ENCODE results near the gene PLA2R1.
"Not testable (repeated sequence)": the region's sequence is repeated elsewhere in the genome, so short reads cannot be mapped to it uniquely, and the experiment has no call there.

PLA2R1 gene

DNA sequence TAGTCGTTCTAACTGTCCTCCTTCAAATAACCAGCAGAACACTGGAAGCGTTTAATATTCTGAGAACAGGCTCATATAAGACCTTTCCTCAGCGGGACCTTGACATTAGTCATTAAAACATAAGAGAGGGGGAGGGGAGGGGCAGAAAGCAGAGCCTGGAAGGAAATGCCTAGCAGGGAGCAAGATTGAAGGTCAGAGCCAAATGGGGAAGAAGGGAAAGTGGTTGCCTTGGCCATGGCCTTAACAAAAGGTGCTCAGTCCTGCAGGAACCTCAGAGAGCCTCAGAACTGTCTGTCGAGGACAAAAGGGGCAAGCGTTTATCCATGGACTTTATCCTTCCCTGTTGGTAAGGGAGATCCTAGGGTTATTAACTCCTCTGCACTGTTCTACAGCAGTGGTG is 856 bp upstream of the PLA2R1 start:
- no peak for DNase-seq

- no peak for DNase-seq
Observed at GRCh38 chr2:160061944-160062291, 497 bp downstream of the PLA2R1 start.

DNA sequence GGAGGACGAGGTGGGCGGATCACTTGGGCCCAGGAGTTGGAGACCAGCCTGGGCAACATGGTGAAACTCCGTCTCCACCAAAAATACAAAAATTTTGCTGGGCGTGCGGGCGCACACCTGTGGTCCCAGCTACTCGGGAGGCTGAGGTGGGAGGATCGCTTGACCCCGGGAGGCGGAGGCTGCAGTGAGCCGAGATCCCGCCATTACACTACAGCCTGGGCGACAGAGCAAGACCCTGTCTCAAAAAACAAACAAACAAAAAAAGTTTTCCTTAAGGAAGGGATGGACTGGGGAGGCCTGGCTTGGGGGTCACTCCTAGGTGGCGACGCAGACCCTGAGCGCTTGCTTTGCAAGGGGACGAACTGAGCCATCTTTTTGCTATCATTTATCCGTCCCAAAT is 882 bp downstream of the PLA2R1 start:
- no peak for DNase-seq

- no peak for DNase-seq
Observed at GRCh38 chr2:160060297-160060696, 2.1 kb downstream of the PLA2R1 start.

DNA sequence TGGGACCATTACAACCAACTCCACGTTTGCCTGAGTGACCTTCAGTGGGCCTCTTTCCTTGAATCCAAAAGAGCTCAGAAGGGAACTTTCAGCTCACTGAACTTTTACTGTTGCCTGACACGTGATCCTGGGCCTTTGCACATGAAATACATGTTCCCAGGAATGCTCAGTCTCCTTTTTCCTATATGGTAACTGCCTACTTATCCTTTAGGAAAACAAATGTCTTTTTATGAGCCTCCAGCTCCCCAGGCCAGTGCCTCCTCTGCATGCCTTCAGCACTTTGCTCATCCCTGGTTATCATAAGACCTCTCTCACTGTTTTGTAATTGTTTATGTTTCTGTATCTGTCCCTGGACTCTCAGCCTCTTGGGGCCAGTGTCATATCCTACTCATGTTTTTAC is 5.1 kb downstream of the PLA2R1 start:
- DNase-seq = no peak

GRCh38 chr2:160055726-160056108 is 6.7 kb downstream of the PLA2R1 start:
- no peak for DNase-seq

- no peak for DNase-seq
Observed at GRCh38 chr2:160054984-160055725, 7.3 kb downstream of the PLA2R1 start.

GRCh38 chr2:160053946-160054345 is 8.5 kb downstream of the PLA2R1 start:
- no peak for DNase-seq

DNA sequence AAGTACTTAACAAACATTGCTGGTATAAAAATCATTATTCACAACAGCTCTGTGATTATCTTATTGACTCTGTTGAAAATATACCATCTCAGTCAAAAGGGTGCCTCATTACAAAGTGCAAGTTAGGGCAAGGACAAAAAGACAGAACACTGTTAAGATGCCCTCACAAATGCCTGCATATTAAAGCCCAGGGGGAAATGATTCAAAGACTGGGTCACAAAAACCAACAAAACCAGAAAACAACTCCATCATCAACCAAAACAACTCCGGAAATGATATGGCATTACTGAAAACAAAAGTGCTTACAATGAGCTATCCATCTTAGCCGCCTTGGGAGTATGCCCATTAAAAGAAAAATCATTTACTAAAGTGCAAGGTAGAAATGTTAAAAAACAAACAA is 9.9 kb downstream of the PLA2R1 start:
- DNase-seq = no peak

DNA sequence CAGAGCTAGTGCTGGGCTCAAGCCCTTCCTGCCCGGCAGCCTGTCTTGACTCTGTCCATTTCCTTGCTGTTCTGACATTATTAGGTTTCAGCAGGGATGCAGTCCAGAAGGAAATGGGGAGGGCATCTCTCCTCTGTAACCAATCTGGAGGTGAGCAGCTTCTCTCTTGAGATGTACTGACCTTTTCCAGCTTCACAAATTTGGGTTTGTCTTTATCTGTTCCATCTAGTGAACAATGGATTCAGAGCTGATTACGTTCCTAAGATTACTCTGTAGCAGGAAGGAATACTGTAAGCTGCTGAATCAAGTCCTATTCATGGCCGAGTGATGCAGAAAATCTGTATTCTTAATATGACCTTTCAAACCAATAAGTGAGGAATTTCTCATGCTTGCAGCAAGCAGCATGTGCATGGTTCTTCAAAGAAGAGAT is 11.0 kb downstream of the PLA2R1 start:
- no peak for DNase-seq

GRCh38 chr2:160050147-160050546 is 12.3 kb downstream of the PLA2R1 start:
- DNase-seq = no peak

- no peak for DNase-seq
Observed at GRCh38 chr2:160045703-160046210, 16.7 kb downstream of the PLA2R1 start.

DNA sequence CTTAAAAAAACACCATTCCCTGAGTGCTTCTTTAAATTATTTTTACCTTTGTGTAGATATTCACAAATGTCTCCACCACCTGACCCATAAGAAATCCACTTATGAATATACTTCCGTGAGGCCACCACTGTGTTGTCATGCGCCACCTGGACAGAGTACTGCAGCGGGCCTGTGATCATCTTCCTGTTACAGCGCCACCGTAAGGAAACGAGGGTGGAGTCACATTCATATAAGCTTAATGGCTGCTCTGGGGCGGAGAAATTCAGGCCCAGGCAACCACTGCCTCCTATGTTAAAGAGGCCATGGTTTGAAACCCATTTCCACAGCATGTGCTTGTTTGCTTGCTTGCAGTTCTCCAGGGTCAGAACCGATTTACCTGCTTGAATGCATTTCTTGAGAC is 17.7 kb downstream of the PLA2R1 start:
- DNase-seq = no peak

DNA sequence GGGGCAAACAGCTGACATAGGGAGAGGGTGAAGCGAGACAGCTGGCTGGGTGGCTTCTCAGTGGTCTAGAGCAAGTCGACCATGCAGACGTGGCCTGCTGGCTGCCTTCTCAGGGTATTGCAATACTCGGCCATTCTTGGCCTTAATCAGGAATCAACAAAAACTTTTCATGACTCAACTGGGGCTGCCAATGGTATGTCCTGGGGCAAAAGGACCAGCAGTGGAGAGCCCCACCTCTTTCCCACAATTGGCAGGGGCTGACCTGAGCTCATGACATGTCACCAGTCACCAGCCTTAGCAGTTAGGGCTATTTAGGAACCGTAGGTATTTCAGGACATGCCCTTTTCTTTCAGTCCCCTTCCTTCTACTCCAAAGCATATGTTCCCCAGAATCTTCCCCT is 19.1 kb downstream of the PLA2R1 start:
- DNase-seq = no peak

DNA sequence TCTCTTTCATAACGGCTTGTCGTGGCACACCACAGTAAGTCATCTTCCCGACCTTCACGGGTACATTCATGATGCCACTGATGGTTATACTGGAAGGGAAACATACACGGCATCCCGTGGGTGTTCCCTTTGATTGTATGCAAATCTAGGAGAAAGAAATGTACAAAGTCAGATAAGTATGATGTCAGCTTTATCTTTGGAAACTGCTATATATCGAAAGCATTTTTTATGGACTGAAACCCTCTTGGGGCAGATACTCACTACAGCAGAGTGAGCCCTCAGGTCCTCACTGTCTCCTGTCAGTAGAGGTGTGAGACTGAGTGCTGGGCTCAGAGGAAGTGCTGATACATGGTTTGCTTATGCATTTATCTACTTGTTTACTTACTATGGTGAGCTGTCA is 20.4 kb downstream of the PLA2R1 start:
- DNase-seq = no peak

DNA sequence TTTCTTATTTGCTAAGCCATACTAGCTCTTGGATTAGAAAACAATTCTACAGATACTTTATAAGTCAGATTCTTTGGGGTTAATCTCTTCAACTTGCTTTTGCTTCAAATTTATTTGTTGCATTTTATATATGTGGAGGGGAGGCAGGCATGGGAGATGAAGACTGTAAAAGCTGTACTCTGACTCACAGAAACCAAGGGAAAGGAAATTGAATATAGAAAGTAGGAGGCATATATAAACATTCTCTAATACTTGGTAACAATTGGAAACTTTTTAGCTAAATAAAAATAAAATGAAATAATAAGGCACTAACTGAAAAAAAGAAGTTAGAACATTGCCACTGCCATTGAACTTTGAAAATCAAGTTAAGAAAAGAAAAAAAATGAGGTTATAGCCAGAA is 21.3 kb downstream of the PLA2R1 start:
- no peak for DNase-seq

DNA sequence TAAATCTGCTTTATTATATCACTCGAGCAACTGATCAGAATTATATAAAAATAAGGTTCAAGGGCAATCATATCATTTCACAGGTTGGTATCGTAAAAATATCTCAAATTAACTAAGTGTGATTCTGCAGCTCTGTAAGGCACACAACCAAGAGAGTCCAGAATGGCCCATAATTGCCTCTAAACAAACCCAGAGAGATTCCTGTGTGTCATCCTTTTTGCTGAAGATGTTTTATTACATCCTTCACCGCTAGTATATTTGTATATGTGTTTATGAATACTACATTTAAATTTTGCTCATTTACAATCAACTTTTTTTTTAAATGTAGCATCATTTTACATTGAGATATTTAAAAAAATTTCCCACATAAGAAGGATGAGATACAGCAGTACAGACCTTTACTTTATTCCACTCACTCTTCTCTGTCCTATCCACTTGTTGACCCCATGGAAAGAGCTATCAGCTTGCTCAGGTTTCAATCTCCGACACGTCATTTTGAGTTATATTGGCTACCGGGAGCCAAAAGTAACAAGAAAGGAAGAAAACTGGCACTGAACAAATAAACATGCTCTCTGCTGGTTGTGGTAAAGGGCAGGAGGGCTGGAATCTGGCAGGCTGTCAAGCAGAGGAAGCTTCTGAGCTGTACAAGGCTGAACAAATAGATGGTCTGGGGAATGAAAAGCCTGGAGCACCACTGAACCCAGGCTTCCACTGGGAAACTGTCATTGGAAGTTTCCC is 23.1 kb downstream of the PLA2R1 start:
- no peak for DNase-seq

GRCh38 chr2:160038662-160039061 is 23.8 kb downstream of the PLA2R1 start:
- not testable (repeated sequence) for DNase-seq

- no peak for DNase-seq
Observed at GRCh38 chr2:160036736-160037135, 25.7 kb downstream of the PLA2R1 start.

GRCh38 chr2:160035125-160035524 is 27.3 kb downstream of the PLA2R1 start:
- DNase-seq = no peak

- no peak for DNase-seq
Observed at GRCh38 chr2:160034396-160034795, 28.0 kb downstream of the PLA2R1 start.

GRCh38 chr2:160033732-160034392 is 28.6 kb downstream of the PLA2R1 start:
- DNase-seq = no peak

GRCh38 chr2:160029270-160029628 is 33.2 kb downstream of the PLA2R1 start:
- no peak for DNase-seq
